Neural progenitor cell (in vitro differentiated cells): ENCODE data around the gene ABI3BP.

Experiments used
- EZH2 ChIP-seq: fragments of 200-600 bp; sonication (generic); IDR thresholded peaks from 2 replicates; pipeline ENCODE4 v1.6.1; 2017; ENCODE audit warnings: antibody characterized with exemption, mild to moderate bottlenecking, moderate library complexity
- EZH2phosphoT487 ChIP-seq: fragments of 200-600 bp; sonication (generic); IDR thresholded peaks from 2 replicates; pipeline ENCODE4 v1.6.1; 2017; ENCODE audit warnings: antibody characterized with exemption
- TF ChIP-seq, protein P1 (sequence below): fragments of 200-600 bp; sonication (generic); IDR thresholded peaks from 2 replicates; pipeline ENCODE4 v1.5.1; 2017; ENCODE audit warnings: antibody characterized with exemption, mild to moderate bottlenecking

DNA sequence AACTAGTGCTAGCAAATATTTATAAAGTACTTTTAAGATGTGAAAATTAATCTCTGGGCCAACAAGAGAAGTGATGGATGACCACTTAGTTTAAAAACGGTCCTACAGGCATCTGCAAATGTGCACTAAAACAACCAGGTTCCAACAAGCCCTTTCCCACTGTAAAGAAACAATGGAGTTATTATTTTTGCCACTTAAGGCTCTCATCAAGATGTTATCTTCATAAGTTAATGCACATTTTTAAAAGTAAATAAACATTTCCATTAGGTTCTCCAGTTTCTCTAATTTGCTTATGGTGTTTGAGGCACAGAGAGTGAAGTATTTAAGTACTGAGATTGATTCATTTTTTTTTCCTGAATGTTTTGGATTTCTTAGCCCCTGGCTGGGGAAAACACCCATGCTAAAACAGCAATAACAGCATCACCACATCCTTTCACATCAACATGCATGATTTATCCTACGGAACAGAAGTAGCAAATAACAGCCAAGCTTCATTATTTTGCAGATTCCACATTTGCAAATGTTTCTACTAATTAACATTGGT lies 20.8 kb downstream of the ABI3BP start:
- TF ChIP-seq, protein P1, sequence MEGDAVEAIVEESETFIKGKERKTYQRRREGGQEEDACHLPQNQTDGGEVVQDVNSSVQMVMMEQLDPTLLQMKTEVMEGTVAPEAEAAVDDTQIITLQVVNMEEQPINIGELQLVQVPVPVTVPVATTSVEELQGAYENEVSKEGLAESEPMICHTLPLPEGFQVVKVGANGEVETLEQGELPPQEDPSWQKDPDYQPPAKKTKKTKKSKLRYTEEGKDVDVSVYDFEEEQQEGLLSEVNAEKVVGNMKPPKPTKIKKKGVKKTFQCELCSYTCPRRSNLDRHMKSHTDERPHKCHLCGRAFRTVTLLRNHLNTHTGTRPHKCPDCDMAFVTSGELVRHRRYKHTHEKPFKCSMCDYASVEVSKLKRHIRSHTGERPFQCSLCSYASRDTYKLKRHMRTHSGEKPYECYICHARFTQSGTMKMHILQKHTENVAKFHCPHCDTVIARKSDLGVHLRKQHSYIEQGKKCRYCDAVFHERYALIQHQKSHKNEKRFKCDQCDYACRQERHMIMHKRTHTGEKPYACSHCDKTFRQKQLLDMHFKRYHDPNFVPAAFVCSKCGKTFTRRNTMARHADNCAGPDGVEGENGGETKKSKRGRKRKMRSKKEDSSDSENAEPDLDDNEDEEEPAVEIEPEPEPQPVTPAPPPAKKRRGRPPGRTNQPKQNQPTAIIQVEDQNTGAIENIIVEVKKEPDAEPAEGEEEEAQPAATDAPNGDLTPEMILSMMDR, result no peak
- no peak for TF ChIP-seq EZH2
- TF ChIP-seq EZH2phosphoT487, result no peak
